Measurements from ENCODE around the gene RETSAT.
"Not testable (repeated sequence)": the region's sequence is repeated elsewhere in the genome, so short reads cannot be mapped to it uniquely, and the experiment has no call there.

The RETSAT gene

GRCh38 chr2:85354286-85355072 is at the start of gene RETSAT, which contains the start of gene ELMOD3:
Gene RETSAT, minus strand, starts transcription at chr2:85354528. Its CDS starts 21 bp downstream, at chr2:85354507.
Gene ELMOD3, plus strand, starts transcription at chr2:85354769. Its CDS starts 2,430 bp downstream, at chr2:85357199.
- peak; percentile 97 to 98 for DNase-seq

GRCh38 chr2:85401844-85402243 is 47.5 kb upstream of the RETSAT start:
- DNase-seq = no peak

- DNase-seq = no peak
Measured at GRCh38 chr2:85401464-85401805, 47.1 kb upstream of the RETSAT start.

DNA sequence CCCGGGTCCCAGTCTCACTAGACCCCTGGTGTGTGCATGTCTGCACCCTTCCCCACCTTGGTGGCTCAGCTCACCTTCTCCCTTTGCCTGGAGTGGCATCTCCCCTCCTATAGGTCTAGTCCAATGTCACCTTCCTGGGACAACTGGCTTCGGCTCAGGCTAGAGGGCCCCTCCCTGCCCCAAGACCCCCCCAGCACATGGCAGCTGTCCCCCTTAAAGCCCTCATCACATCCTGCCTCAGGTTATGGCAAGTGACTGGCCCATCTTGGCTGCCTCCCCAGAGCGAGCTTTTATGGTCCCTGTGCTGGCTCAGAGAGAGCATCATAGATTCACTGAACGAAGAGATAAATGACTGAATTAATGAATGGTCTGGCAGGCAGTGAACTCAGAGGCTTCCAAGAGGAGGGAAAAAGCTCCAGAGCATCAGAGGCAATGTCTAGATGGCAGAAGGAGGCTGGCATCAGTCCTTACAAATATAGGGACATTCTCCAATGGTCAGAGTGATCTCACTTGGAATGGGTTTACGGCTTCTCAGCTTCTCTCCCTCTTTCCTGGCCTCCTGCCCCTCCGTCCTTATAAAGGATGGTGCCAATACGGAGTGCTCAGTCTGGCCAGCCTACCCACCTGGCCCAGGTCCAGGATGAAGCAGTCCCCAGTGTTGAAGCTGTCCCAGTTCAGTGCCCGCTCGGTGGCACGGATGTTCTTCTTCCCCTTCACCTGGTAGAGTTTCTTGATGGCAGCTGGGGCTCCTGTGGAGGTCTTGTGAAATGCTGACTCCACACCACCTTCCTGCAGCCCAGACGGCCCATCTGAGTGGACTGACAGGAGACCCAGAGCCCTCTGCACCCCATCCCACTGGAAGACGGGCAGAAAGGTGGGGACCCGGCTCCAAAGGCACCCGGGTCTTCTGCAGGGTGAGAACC is 46.5 kb upstream of the RETSAT start:
- DNase-seq = no peak

DNA sequence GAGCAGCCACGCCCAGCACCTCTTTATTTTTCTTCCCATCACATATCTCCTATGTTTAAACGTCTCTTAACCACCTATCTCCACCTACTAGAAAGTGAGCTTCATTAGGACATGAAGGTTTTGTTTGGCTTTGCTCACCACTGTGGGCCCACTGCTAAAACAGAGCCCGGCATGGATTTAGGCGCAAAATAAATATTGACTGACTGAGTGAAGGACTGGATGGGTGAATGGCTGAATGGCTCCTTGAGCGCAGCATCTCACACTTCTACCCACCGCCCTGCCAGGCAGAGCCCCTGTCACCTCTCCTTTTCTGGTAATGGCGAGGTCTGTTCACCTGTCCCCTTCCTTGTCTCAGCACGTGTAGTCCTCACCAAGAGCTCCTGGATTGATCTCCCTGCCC is 45.7 kb upstream of the RETSAT start:
- no peak for DNase-seq

GRCh38 chr2:85399183-85399455 is 44.8 kb upstream of the RETSAT start:
- DNase-seq = no peak

GRCh38 chr2:85398426-85399182 is 44.3 kb upstream of the RETSAT start:
- DNase-seq = no peak

DNA sequence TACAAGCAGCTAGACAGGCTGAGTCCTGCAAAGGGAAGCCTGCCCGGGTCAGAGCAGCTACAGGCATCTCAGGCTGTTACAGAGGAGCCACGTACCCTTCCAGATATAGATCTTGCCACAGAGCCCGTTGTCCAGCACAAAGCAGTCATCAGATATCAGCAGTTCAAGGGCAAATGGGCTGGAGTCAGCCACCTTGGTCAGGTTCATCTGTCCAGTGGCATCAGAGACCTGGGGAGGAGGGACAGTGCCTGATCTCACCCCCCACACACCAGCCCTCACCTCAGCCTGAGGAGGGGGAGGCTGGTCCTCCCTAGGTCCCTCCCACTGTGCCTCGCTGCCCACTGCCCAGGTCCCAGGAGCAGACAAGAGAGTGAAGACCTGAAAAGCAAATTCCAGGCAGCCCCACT is 43.6 kb upstream of the RETSAT start:
- DNase-seq = no peak

DNA sequence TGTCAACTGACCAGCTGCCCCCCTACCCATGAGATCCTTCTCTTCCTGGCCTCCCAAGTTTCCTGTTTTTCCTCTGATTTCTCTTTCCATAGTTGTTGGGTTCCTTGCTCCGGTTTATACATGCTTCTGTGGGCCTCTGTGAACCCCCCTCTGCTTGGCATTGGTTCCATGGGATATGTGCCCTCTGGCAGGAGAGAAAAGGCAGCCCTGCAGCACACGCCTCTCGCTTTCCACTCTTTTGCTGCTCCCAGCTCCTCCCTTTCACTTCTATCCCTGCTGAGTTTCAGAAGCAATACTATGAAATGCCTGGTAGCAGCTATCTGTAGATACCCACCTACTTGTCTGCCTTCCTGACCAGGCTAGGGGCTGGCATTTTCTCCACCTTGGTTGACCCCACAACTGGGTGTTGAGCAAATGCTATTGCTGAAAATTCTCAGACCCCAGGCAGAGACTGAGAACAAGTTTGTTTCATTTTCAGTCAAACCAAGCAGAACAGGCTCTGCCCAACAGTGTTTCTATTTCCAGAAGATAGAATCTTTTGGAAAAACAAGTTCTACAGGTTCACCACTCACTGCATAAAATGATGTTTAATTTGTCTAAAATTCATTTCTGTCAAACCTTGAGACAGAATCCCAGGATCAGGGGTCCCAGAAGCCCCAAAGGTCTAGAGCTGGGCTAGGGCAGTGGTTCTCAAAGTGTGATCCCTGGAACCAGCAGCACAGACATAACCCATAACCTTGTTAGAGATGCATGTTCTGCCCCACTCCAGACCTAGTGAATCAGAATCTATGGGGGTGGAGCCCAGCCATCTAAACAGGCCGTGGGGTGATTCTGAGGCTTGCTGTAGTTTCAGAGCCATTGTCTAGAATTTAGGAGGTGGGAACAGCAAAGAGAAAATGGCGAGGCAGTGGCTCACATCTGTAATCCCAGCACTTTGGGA is 42.5 kb upstream of the RETSAT start:
- DNase-seq = no peak

DNA sequence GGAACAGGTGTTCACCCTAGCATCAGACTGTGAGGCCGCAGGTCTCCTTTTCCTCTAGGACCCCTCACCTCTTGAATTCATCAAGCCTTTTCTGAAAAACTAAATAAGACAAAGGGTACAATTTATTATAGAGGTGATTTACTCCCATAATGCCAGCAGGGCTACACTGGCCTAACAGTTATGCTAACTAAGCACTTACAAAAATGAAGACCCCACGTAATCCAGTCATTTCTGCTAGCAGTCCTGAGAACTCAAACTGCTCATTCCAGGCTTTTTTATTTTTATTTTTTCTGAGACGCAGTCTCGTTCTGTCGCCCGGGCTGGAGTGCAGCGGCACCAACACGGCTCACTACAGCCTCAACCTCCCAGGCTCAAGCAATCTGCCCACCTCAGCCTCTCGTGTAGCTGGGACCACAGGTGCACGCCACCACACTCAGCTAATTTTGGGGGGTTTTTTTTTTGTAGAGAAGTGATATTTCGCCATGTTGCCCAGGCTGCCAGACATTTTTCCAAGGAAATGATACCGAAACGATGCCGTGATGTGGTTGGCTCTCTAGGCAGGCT is 41.7 kb upstream of the RETSAT start:
- no peak for DNase-seq

GRCh38 chr2:85394976-85395375 is 40.6 kb upstream of the RETSAT start:
- no peak for DNase-seq

DNA sequence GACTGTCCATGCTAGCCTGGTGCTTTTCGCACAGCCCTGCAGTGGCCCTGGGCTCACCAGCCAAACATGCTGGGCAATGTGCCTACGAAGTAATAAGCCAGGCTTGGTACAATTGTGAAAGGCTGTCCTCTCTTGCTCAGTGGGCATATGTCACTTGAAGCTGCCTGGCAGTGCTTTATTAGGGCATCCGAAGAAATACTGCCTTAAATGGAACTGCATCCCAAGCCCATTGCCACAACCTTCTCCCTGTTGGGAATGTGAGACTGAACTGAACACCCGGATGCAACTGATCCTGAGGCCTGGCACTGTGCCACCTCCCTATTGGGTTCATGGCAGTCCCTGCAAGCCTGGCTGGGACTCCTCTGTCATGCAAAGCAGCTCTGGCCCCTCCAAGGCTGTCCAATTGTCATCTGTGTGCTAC is 39.9 kb upstream of the RETSAT start:
- peak; percentile 59 to 67 for DNase-seq

- DNase-seq = no peak
Measured at GRCh38 chr2:85393836-85394235, 39.5 kb upstream of the RETSAT start.

- peak in 1 of 2 experiments; percentile 31 for DNase-seq
Measured at GRCh38 chr2:85390941-85391669, 36.8 kb upstream of the RETSAT start.

DNA sequence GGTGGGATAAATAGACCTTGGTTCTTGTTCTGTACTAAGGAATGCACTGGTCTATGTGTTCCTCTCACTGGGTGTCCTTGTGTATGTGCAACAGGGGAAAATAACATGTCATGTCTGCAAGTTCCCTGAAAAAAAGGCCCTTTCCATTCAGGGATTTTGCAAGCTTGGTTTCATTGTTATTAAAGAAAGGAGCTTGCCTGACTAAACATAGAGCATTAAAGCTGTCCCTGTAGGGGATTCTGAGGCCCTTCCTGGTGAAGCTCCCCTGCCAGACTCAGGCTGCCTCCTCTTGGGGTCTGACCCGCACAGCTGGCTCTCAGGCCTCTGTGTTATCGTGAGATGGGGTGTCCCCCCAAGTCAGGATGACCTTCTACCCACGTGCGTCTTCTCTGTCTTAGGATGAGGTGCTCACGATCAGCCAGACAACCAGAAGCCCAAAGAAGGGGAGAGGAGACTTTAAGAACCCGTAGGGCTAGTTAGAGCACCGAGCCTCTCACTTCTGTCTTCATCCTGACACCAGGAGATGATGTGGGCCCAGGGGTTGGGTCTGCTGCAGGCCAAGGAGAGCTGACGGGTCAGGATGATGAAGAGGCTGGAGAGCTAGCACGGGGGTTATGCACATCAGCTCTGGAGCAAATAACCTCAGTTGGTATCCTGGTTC is 34.7 kb upstream of the RETSAT start:
- no peak for DNase-seq

DNA sequence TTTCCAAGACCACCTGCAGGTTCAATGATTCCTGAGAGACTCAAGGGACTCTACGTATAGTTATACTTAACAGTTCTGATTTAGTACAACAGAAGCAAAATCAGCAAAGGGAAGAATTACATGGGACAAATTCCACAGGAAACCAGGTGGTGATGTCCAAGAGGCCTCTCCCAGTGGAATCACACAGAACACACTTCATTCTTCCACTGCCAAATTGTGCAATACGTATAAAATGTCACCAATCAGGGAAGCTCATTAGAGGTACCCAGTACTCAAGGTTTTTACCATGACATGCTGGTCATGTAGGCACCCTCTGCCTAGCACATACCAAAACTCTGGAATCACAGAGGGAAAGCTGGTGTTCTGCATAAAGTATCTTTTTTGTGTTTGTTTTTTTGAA is 33.4 kb upstream of the RETSAT start:
- DNase-seq = no peak

DNA sequence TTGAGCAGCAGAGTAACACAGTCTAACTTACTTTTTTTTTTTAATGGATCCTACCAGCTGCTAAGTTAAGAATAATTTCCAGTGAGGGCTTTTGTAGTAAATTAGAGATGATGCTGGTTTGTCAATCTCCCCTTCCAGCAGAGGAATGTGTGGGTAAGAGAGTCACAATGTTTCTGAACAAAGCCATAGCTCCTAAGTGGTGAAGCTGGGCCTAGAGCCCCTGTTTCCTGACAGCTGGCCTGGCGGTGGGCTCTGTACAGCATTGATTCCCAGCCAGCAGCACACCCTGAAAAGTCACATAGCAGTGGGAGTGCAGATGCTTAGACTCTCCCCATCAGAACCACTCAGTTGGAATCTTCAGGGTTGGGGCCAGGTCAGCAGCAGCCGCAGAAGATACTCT is 31.4 kb upstream of the RETSAT start:
- no peak for DNase-seq

DNA sequence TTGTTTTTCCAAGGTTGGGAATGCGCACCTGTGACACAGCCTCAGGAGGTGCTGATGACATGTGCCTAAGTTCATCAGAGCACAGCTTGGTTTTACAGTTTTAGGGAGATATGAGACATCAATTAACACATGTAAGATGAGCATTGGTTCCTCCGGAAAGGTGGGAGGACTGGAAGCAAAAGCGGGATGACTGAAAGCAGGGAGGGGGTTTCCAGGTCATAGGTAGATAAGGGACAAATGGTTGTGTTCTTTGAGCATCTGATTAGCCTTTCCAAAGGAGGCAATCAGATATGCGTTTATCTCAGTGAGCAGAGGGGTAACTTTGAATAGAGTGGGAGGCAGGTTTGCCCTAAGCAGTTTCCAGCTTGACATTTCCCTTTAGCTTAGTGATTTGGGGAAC is 29.5 kb upstream of the RETSAT start:
- no peak for DNase-seq

DNA sequence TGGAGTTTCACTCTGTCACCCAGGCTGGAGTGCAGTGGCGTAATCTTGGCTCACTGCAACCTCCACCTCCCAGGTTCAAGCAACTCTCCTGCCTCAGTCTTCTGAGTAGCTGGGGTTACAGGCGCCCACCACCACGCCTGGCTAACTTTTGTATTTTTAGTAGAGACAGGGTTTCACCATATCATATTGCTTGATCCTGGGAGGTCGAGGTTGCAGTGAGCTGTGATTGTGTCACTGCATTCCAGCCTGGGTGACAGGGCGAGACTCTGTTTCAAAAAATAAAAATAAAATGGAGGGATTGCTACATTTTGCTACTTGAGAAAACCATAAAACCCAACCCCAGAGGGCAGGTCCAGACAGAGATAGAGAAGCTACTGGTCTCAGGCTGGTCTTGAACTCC is 28.8 kb upstream of the RETSAT start:
- not testable (repeated sequence) for DNase-seq

GRCh38 chr2:85380048-85380447 is 25.7 kb upstream of the RETSAT start:
- DNase-seq = no peak

- DNase-seq = no peak
Measured at GRCh38 chr2:85378257-85378656, 23.9 kb upstream of the RETSAT start.

Data from SHP77 (cell line).